Measurements from ENCODE around the gene TFAM.

DNA sequence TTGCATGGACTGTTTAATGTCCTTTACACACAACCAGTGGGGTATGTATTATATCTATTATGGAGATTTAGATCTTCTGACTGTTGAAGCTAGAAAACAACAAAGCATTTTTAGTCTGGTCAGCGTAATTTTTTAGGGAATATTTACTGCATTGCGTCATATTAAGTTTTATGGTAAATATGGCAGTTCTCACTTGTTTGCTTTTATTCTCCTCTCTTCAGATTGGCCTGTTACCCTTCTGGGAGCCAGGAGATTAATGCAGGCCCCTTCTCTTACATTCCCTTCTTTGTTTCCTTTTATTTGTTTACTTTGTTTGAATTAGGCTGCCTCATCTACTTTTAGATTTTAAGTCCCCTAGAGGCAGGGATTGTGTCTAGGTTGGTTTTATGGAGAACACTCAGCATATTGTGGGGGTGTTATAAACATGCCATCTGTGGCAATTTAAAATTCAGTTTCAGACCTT is 36.6 kb upstream of the TFAM start:
- no peak for TF ChIP-seq CTCF (IDR thresholded peaks at IDR 0.05)
- TF ChIP-seq POLR2A (IDR thresholded peaks at IDR 0.05) = no peak
- no peak for TF ChIP-seq POLR2AphosphoS5 (IDR thresholded peaks at IDR 0.05; ENCODE audit: insufficient read depth in 1 of 2, low read depth in 1 of 2)
